Right atrium auricular region (tissue), 2 donors: ENCODE measurements around the gene ACSL5. TPM values are rescaled to one million over a fixed set of nuclear protein-coding genes. Genes with fewer than 3 reads are reported as not detected.

Experiments
- DNase-seq: peaks from one replicate; pipeline ENCODE4 v3.0.0-alpha.2; 2019; ENCODE audit warnings: low spot score
- H3K27ac ChIP-seq, 2 donors: fragments of 200-600 bp; sonication (generic); 1 replicate in 1 of 2; 2 replicates in 1 of 2; pipeline ENCODE4 v1.5.1; 2016 to 2019
- H3K27me3 ChIP-seq, 2 donors: fragments of 200-600 bp; sonication (generic); one replicate each; pipeline versions ENCODE4 v1.5.1 to v1.6.0; 2017 to 2019
- H3K36me3 ChIP-seq: fragments of 200-600 bp; sonication (generic); one replicate; pipeline ENCODE4 v1.5.1; 2016
- H3K4me1 ChIP-seq, 2 donors: fragments of 200-600 bp; sonication (generic); one replicate each; pipeline versions ENCODE4 v1.5.1 to v1.6.0; 2017 to 2019
- H3K4me3 ChIP-seq, 2 donors: fragments of 200-600 bp; sonication (generic); 1 replicate in 1 of 2; 2 replicates in 1 of 2; pipeline ENCODE4 v1.5.1; 2017 to 2019; ENCODE audit warnings: mild to moderate bottlenecking in 1 of 2, moderate library complexity in 1 of 2
- H3K9me3 ChIP-seq, 2 donors: fragments of 200-600 bp; sonication (generic); one replicate each; pipeline ENCODE4 v1.5.1; 2019
- CTCF ChIP-seq, 2 donors: fragments of 200-600 bp; sonication (generic); IDR thresholded peaks; one replicate each; pipeline ENCODE4 v1.5.1; 2019; ENCODE audit warnings: antibody characterized with exemption in 2 of 2
- total RNA-seq, 2 donors: library from RNA; depleted of rRNA; stranded (reverse); fragments of >200 nt; gene quantifications; one replicate each; pipeline ENCODE4 v1.1.0, GENCODE V29; 2016

Gene ACSL5
- total RNA-seq, 2 donors from 2014 or later: 9.2 to 12.0 TPM

GRCh38 chr10:112409299-112409698 is 35.4 kb downstream of the ACSL5 start:
- Histone ChIP-seq H3K27ac (no peak overlapping the region), H3K27me3 (no peaks in the 10 kb centered on the region), H3K9me3 (no peaks in the 10 kb centered on the region), H3K36me3 (no peaks in the 10 kb centered on the region), H3K4me1 (no peaks in the 10 kb centered on the region), H3K4me3 (no peak overlapping the region)
- TF ChIP-seq CTCF (IDR thresholded peaks at IDR 0.05): no peak
- no peak for DNase-seq

- Histone ChIP-seq H3K4me3 (no peak overlapping the region), H3K27me3 (no peaks in the 10 kb centered on the region), H3K27ac (no peak overlapping the region), H3K36me3 (no peaks in the 10 kb centered on the region), H3K9me3 (no peaks in the 10 kb centered on the region), H3K4me1 (no peaks in the 10 kb centered on the region)
- no peak for DNase-seq
- TF ChIP-seq CTCF (IDR thresholded peaks at IDR 0.05): no peak
Observed at GRCh38 chr10:112409755-112410154, 35.8 kb downstream of the ACSL5 start.

DNA sequence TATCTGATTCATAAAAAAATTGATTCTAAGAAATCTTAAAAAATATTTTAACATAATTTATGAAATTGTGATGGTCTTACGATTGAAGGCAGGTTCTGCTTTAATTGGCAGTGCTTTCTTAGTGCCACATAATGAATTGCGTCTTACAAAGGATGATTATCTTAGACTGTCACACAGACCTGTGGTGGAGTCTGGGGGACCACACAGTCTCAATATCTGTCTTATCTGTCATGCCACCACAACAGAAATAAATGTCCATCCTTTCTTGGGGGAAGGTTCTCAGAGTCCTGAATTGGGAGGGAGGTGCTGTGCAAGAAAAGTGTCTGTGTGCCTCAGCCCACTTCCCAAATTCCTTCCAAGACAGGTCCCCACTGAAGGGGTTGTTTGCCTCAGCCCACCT is 38.8 kb downstream of the ACSL5 start:
- Histone ChIP-seq H3K9me3 (no peaks in the 10 kb centered on the region), H3K36me3 (no peaks in the 10 kb centered on the region), H3K4me3 (no peak overlapping the region), H3K27me3 (no peaks in the 10 kb centered on the region), H3K27ac (no peak overlapping the region), H3K4me1 (no peaks in the 10 kb centered on the region)
- no peak for TF ChIP-seq CTCF (IDR thresholded peaks at IDR 0.05)
- no peak for DNase-seq

DNA sequence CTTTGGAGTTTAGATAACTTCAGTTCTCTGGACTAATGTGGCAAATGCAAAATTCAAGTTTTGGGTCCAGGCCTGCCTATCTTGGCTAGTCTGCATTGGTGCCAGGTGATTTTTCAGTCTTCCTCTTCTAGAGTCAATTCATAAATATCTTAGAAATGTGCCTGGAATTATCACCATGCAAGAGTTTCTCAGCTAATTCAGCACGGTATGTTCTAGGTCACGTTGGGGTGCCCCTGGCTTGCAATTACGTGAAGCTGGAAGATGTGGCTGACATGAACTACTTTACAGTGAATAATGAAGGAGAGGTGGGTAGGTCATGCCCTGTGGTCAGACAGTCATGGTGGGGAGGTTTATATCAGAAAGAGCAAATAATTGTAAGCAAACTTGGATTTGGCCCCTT is 47.8 kb downstream of the ACSL5 start:
- no peaks in the 10 kb centered on the region for H3K9me3 ChIP-seq
- no peak overlapping the region for H3K27ac ChIP-seq
- no peaks in the 10 kb centered on the region for H3K36me3 ChIP-seq
- no peak overlapping the region for H3K4me3 ChIP-seq
- H3K4me1 ChIP-seq: no peaks in the 10 kb centered on the region
- no peaks in the 10 kb centered on the region for H3K27me3 ChIP-seq
- DNase-seq: no peak
- TF ChIP-seq CTCF (IDR thresholded peaks at IDR 0.05): no peak

GRCh38 chr10:112424651-112425050 is 50.7 kb downstream of the ACSL5 start:
- Histone ChIP-seq H3K4me1 (no peaks in the 10 kb centered on the region), H3K27ac (no peak overlapping the region), H3K4me3 (no peak overlapping the region), H3K27me3 (no peaks in the 10 kb centered on the region), H3K36me3 (peaks cover 13% of the 10 kb centered on the region), H3K9me3 (no peaks in the 10 kb centered on the region)
- TF ChIP-seq CTCF (IDR thresholded peaks at IDR 0.05): no peak
- DNase-seq: no peak

- no peaks in the 10 kb centered on the region for H3K9me3 ChIP-seq
- TF ChIP-seq CTCF (IDR thresholded peaks at IDR 0.05): no peak
- no peaks in the 10 kb centered on the region for H3K4me1 ChIP-seq
- no peak for DNase-seq
- peaks cover 27% of the 10 kb centered on the region for H3K36me3 ChIP-seq
- H3K27ac ChIP-seq: no peak overlapping the region
- no peaks in the 10 kb centered on the region for H3K27me3 ChIP-seq
- H3K4me3 ChIP-seq: no peak overlapping the region
Observed at GRCh38 chr10:112426111-112426510, 52.2 kb downstream of the ACSL5 start.
